ENCODE data around the gene ATG2A.

Gene ATG2A

DNA sequence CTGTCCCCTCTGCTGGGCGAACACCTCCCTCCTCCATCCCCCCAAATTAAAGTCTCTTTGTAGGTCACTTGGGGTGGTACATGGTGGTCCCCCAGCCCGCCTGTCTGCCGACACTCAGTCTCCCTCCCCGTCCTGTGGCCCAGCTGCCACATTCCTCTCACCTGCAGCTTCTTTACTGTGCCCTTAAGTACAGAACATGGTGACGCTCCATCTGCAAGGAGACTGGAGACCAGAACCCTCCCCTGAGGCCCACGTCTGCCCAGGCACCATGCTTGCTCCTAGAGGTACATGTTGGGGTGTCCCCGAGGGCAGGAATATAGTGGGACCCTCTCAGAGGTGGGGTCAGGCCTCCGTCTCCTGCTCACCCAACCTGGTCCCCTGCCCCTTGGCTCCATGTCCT is 33.0 kb downstream of the ATG2A start:
- no peak for DNase-seq (ENCODE audit: low read depth)

DNA sequence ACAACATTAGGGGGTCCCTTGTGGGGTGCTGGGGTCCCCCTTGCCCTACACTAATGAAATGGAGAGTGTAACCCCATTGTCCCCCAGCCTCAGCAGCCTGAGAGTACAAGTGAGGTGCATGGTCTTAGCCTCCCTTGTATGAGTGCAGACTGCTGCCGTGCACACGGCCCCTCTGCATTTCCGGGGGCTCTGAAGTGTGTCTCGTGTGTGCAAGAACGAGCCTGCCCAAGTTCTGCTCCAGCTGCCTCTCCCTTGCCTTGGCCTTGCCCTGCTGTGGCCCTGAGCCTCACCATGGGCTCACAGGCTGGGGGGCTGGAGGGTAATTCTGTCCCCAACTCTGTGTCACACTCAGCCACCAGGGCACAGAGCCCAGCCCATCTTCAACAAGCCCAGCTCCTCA is 33.4 kb downstream of the ATG2A start:
- DNase-seq (ENCODE audit: low read depth), result no peak

- no peak for DNase-seq (ENCODE audit: low read depth)
These were observed 34.8 kb downstream of the ATG2A start for GRCh38 chr11:64882243-64882642.

DNA sequence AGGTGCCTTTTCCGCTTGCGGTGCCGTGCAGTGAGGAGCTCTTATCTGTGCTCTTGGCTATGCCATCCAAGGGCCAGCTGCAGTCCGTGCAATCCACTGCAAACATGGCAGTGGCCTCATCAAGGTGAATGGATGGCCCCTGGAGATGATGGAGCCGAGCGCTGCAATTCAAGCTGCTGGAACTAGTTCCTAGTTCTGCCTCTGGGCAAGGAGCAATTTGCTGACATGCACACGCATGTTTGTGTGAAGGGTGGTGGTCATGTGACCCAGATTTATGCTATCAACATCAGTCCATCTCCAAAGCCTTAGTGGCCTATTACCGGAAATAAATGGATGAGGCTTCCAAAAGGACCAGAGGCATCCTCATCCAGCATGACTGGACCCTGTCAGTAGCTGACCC is 35.5 kb downstream of the ATG2A start:
- no peak for DNase-seq (ENCODE audit: low read depth)

DNA sequence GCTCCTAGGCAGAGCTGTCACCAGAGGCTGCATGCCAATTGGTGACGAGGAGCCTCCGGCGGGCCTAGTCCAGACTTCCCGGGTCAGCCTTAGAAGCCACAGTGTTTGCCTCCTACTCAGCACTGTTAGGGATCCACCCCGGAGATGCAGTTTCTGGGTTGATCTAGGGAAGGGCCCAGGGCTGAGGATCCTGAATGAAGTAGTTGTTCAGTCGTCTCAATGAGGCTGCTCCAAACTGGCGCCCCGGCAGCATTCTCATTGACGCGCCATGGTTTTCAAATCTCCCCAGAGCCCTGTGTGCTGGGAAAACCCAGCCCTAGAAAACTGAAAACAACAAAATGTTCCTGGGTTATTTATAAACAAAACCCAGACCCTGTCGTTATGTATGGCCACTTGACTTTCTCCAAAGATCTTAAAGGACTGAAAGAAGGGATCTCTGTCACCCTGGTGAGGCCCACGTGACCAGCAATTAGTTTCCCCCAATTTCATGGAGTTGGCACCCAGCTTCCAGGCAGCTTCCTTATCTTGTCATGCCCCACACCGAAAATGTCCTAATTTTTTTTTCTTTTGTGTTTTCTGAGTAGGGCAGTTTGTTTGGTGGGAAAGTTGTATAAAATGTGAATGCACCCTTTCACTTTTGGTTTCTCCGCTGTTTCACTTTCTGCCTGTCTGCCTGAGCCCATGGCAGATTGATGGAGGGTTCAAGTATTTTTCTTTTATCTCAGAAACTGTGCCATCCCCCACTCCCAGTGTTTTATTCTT is 36.6 kb downstream of the ATG2A start:
- no peak for DNase-seq (ENCODE audit: low read depth)

DNA sequence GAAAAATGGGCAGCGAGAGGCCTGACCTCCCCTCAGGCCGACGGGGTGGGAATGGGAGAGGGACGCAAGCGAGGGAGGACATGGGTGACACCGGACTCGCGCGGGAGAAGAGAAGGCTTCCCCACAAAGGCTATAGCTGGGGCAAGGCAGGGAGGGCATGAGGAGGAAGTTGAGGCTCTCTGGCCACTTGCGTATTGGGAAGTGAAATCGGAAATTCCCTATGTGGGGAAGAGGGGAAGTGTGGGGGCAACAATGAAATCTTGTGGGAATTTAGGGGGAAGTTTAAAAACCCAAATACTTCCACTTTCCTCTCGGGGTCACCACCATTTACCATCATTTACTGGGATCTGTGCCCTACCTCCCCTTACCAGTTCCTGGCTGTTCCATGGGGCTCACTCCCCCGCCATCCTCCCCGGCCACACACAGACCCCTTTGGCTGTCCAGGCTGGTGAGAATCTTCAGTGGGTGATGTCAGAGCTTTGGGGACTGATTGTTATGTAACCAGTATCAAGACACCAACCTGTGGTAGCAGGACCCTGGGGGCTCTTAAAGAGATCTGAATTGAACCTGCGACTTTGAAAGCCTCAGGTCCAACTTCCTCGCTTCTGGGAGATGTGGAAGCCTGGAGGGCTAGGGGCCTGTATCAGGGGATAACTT is 37.6 kb downstream of the ATG2A start:
- no peak for DNase-seq (ENCODE audit: low read depth)

GRCh38 chr11:64878494-64879243 is 38.3 kb downstream of the ATG2A start, which contains the start of gene EHD1:
EHD1 (minus strand) TSS chr11:64878621; CDS start chr11:64878464, 157 bp downstream.
- peak; percentile 99 for DNase-seq (ENCODE audit: low read depth)

- DNase-seq (ENCODE audit: low read depth), result no peak
These were observed 38.9 kb downstream of the ATG2A start for GRCh38 chr11:64878223-64878493.

DNA sequence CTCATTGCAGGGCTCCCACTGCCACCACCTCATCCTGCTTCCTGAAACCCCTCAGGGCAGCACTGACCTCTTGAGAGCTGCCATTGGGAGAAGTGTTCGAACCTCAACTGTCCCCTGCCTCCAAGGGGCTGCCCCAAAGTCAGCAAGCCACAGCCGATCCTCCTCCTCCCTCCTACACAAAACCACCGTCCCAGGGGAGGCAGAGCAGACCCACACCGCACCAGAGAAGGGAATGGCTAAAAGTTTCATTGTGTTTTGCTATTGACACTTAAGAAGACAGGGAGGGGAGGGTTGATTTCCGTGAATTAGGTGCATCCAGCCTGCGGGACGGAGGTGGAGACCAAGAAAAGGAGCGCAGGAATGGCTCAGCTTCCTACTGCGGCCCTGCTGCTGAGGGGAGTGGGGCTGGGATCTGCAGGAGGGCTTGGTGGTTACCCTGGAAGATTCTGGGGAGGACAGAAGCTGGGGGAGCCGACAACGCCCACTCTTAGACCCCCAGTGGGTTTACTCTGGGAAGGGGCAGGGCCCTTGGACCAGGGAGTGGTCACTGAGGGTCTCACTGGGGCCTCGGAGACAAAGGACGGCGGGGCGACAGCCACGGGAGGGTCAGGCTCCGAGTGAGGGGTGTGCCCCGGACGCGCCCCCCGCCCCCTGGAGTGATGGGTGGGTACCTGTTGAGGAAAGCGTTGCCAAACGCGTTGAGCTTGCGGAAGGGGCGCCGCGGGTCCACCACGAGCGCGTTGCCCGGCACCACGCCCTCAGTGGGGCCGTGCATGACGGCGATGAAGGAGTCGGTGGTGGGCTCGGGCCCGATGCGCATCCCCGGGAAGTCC is 39.4 kb downstream of the ATG2A start:
- peak; percentile 41 for DNase-seq (ENCODE audit: low read depth)

GRCh38 chr11:64876835-64877341 is 40.1 kb downstream of the ATG2A start:
- DNase-seq (ENCODE audit: low read depth), result peak; percentile 56

- no peak for DNase-seq (ENCODE audit: low read depth)
These were observed 40.7 kb downstream of the ATG2A start for GRCh38 chr11:64876229-64876750.

DNA sequence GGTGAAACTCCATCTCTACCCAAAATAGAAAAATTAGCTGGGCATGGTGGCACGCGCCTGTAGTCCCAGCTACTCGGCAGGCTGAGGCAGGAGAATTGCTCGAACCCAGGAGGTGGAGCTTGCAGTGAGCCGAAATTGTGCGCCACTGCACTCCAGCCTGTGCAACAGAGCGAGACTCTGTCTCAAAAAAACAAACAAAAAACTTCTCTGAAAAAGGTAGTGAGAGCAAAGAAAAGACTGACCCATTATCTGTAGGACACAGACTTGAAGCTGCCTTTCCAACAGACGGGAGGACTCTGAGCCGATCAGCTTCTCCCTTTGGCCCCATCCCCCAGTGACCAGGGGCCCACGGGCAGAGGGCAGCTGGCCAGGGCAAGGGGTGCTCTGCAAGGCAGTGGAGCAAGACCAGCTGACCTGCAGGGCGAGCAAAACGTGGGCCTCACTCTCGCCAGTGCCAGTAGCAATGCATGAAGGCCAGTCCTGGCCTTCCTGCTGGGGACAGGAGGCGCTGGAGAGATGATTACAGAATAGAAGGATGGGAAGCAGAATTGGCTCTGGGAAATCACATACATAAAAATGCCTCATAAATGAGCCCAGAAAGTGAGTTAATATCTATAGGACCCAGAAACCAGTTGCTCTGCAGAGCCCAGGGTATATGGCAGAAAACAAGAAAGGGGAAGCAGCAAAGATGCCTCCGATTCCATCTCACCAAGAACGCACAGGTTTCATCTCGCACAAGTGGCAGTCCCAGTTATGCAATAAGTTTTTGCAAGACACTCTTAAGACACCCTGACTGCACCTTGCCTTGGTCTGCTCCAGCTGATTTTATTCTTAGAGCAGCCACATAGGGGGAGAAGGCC is 41.4 kb downstream of the ATG2A start:
- no peak for DNase-seq (ENCODE audit: low read depth)

- DNase-seq (ENCODE audit: low read depth), result no peak
These were observed 42.4 kb downstream of the ATG2A start for GRCh38 chr11:64874308-64875240.

- no peak for DNase-seq (ENCODE audit: low read depth)
These were observed 44.1 kb downstream of the ATG2A start for GRCh38 chr11:64872790-64873488.

GRCh38 chr11:64871492-64871891 is 45.5 kb downstream of the ATG2A start:
- DNase-seq (ENCODE audit: low read depth), result no peak

GRCh38 chr11:64870893-64871466 is 46.0 kb downstream of the ATG2A start:
- no peak for DNase-seq (ENCODE audit: low read depth)

GRCh38 chr11:64870176-64870892 is 46.7 kb downstream of the ATG2A start:
- peak; percentile 91 for DNase-seq (ENCODE audit: low read depth)

DNA sequence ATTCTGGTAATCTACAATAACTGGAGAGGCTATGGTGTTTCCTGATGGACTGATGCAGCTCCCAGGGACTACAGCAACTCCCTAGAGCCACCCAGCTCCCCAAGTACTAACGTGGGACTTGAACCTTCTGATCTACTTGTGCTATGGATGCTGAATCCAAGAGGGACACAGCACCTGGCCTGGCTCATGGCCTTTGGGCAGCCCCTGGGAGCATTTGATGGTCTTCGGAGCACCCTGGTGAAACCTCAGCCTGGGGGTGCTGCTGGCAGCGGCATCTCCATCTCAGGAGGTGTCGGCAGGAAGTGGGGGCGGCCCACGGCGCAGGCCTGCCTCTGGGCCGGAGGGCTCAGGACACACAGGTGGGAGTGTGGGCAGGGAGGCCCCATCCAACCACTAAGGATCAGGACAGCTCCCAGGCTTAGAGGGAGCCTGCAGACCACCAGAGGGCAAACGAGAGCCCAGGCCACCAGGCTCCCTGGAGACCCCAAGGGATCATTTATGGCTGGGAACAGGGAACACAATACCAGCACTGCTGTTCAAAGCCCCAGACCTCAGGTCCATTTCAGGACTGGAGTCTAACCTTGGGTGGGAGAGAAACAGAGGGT is 47.3 kb downstream of the ATG2A start:
- peak; percentile 46 for DNase-seq (ENCODE audit: low read depth)
